ENCODE data around the gene FIBCD1. TPM values are rescaled to one million over a fixed set of nuclear protein-coding genes. Genes with fewer than 3 reads are reported as not detected.

FIBCD1 gene
- total and polyA plus RNA-seq, 2 of the 8 experiments (the other 6 are each of a cell fraction or from before 2014, with no cell fraction given), result 6.1 to 8.8 TPM

- Histone ChIP-seq H3K4ac (replicated peaks; ENCODE audit: insufficient read length, low read depth, low read length) (no peak overlapping the region), H3K9ac (replicated peaks in 1 of 4; ENCODE audit: extremely low read depth in 1 of 4, low read depth in 3 of 4, low read length in 3 of 4) (no peak overlapping the region), H3K27ac (ENCODE audit: low read depth, low read length) (no peak overlapping the region), H2BK120ac (replicated peaks; ENCODE audit: low read depth, low read length) (no peak overlapping the region), H2AK5ac (ENCODE audit: low read depth, low read length) (no peak overlapping the region), H3K79me1 (ENCODE audit: low read depth, low read length) (peaks cover 7% of the 10 kb centered on the region), H3K27me3 (replicated peaks in 1 of 4; ENCODE audit: control insufficient read depth in 3 of 4, extremely low read depth in 1 of 4, insufficient read depth in 3 of 4, low read length in 3 of 4) (no peaks in the 10 kb centered on the region), H3K23me2 (ENCODE audit: low read depth, low read length) (no peaks in the 10 kb centered on the region), H3K4me1 (replicated peaks in 1 of 4; ENCODE audit: control insufficient read depth in 3 of 4, insufficient read depth in 4 of 4, low read length in 3 of 4) (no peaks in the 10 kb centered on the region), H4K8ac (ENCODE audit: extremely low read depth, insufficient read depth, low read length) (no peak overlapping the region), H2BK5ac (ENCODE audit: low read depth, low read length) (no peak overlapping the region), H2BK15ac (ENCODE audit: low read length) (no peak overlapping the region), H2BK12ac (ENCODE audit: low read depth, low read length) (no peak overlapping the region), H3K23ac (ENCODE audit: insufficient read length) (no peak overlapping the region), H3K4me3 (ENCODE audit: extremely low read depth in 1 of 4, insufficient read depth in 2 of 4, low read depth in 3 of 4, low read length in 4 of 4) (no peak overlapping the region), H3K9me3 (ENCODE audit: insufficient read depth in 2 of 2, low read depth in 1 of 2, low read length in 1 of 2) (no peaks in the 10 kb centered on the region), H3K4me2 (ENCODE audit: insufficient read depth in 1 of 2, low read depth in 2 of 2, low read length in 2 of 2) (no peak overlapping the region), H3K36me3 (ENCODE audit: control insufficient read depth in 2 of 4, insufficient read depth in 4 of 4, low read length in 3 of 4) (peaks cover 25 to 45% (median 42%) of the 10 kb centered on the region in 4 experiments), H4K5ac (ENCODE audit: insufficient read length, low read depth, low read length) (no peak overlapping the region), H4K20me1 (replicated peaks in 1 of 2; ENCODE audit: control insufficient read depth in 1 of 2, insufficient read depth in 2 of 2, low read length in 2 of 2) (peaks cover 2 to 10% of the 10 kb centered on the region in 2 experiments), H3K14ac (ENCODE audit: insufficient read length) (no peak overlapping the region), H2AFZ (ENCODE audit: low read length) (no peak overlapping the region), H3K56ac (replicated peaks; ENCODE audit: insufficient read length, low read depth, low read length) (no peak overlapping the region), H3K79me2 (ENCODE audit: control insufficient read depth in 1 of 2, insufficient read depth in 2 of 2, low read length in 2 of 2) (peaks cover 4 to 29% of the 10 kb centered on the region in 2 experiments; a peak in 3 of 4 replicates), H3K18ac (ENCODE audit: extremely low read depth, low read length) (no peak overlapping the region), H2BK20ac (ENCODE audit: low read length) (no peak overlapping the region), H4K91ac (replicated peaks; ENCODE audit: insufficient read length, low read length) (no peak overlapping the region)
- DNase-seq (ENCODE audit: low read depth in 1 of 2, low spot score in 2 of 2) (no peak), FAIRE-seq (no peak)
- 92% methylated on average over 15 of the region's 15 CpGs; no CpG with 5 or more reads in 1 of the 2 experiments for WGBS, 2 experiments (ENCODE audit: extremely low coverage in 1 of 2, insufficient coverage in 1 of 2, insufficient read length in 1 of 2, insufficient replicate concordance in 2 of 2, low coverage in 1 of 2, low lambda C conversion rate in 2 of 2, missing lambda C conversion rate in 1 of 2)
- CTCF ChIA-PET (ENCODE audit: partially characterized antibody), result interaction anchor here (0.9 to 12.4 kb wide), 8 partner anchors 9 to 175 kb away, joined by 3 to 317 read pairs (median 6); partner anchors contain the start of gene QRFP
- TF ChIP-seq RNF2 (IDR thresholded peaks at IDR 0.05; ENCODE audit: borderline replicate concordance, low read depth, low read length, missing control alignments, poor library complexity, severe bottlenecking) (no peak), CTBP2 (IDR thresholded peaks at IDR 0.05; ENCODE audit: borderline replicate concordance, insufficient read depth, insufficient read length, low read length) (no peak), FOSL1 (IDR thresholded peaks at IDR 0.05; ENCODE audit: insufficient read depth, low read depth, low read length) (no peak), CBX5 (IDR thresholded peaks at IDR 0.05; ENCODE audit: low read depth, low read length) (no peak), ZNF274 (IDR thresholded peaks at IDR 0.05; ENCODE audit: borderline replicate concordance, extremely low read depth, low read length) (no peak)
- POLR2A ChIA-PET (ENCODE audit: partially characterized antibody), result no interaction called here
These were observed 67.0 kb downstream of the FIBCD1 start for GRCh38 chr9:130872093-130872492.
